ENCODE results near the gene POMT1. TPM values are rescaled to one million over a fixed set of nuclear protein-coding genes. Genes with fewer than 3 reads are reported as not detected.

The POMT1 gene
- total RNA-seq, 2 donors from 2014 or later, result 51.3 to 73.7 TPM

DNA sequence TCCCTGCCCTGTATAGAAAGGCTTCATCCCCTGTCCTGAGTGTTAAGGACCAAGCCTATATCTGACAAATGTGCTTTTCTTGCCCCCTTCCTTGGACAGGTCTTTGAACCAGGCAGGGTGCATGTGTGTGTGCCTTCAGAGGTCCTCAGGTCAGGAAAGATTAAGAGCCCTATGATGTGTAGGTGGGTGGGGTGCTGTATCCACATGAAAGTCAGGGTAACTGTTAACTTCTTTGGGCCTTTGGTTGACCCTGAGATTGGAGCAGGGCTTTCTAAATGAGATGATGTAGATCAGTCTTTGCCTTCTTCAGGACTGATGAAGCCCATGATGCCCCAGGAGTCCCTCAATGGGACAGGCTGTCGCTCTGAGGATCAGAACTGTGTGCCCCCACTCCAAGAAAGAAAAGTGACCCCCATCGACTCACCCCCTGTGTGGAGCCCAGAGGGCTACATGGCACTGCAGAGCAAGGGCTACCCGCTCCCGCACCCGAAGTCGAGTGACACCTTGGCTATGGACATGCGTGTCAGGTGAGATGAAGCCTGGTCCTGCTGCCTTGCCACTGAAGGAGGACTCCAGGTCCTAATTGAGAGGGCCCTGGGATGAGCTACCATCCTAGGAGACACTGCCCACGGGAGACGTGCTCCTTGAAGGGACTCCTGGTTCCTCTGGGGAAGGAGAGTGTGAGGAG lies 29.4 kb upstream of the POMT1 start:
- Mint-ChIP-seq H3K27me3 (no peaks in the 10 kb centered on the region), H3K4me3 (no peak overlapping the region), H3K4me1 (no peaks in the 10 kb centered on the region), H3K9me3 (no peaks in the 10 kb centered on the region), H3K36me3 (ENCODE audit: low read depth) (peaks cover 95% of the 10 kb centered on the region), H3K27ac (peak overlapping the region; percentile 53)
- ATAC-seq (replicated peaks), result no peak

- no peaks in the 10 kb centered on the region for H3K27me3 Mint-ChIP-seq
- H3K27ac Mint-ChIP-seq, result peak overlapping the region; percentile 53
- no peak for ATAC-seq (replicated peaks)
- no peak overlapping the region for H3K4me3 Mint-ChIP-seq
- H3K4me1 Mint-ChIP-seq, result no peaks in the 10 kb centered on the region
- no peaks in the 10 kb centered on the region for H3K9me3 Mint-ChIP-seq
- H3K36me3 Mint-ChIP-seq (ENCODE audit: low read depth), result peaks cover 95% of the 10 kb centered on the region
Measured at GRCh38 chr9:131473891-131474290, 28.8 kb upstream of the POMT1 start.

DNA sequence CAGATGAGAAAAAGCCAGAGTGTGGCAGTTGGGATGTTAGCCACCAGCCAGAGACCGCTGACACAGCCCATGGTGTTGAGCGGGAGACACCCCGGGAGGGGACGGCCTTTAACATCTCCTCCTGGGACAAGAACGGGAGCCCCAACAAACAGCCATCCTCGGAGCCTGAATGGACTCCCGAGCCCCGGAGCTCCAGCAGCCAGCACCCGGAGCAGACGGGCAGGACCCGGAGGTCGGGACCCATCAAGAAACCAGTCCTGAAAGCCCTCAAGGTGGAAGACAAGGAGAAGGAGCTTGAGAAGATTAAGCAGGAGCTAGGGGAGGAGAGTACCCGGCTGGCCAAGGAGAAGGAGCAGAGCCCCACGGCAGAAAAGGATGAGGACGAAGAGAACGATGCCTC lies 28.0 kb upstream of the POMT1 start:
- H3K36me3 Mint-ChIP-seq (ENCODE audit: low read depth), result peaks cover 95% of the 10 kb centered on the region
- no peaks in the 10 kb centered on the region for H3K9me3 Mint-ChIP-seq
- no peak overlapping the region for H3K27ac Mint-ChIP-seq
- no peak for ATAC-seq (replicated peaks)
- no peaks in the 10 kb centered on the region for H3K27me3 Mint-ChIP-seq
- H3K4me3 Mint-ChIP-seq, result no peak overlapping the region
- no peaks in the 10 kb centered on the region for H3K4me1 Mint-ChIP-seq

DNA sequence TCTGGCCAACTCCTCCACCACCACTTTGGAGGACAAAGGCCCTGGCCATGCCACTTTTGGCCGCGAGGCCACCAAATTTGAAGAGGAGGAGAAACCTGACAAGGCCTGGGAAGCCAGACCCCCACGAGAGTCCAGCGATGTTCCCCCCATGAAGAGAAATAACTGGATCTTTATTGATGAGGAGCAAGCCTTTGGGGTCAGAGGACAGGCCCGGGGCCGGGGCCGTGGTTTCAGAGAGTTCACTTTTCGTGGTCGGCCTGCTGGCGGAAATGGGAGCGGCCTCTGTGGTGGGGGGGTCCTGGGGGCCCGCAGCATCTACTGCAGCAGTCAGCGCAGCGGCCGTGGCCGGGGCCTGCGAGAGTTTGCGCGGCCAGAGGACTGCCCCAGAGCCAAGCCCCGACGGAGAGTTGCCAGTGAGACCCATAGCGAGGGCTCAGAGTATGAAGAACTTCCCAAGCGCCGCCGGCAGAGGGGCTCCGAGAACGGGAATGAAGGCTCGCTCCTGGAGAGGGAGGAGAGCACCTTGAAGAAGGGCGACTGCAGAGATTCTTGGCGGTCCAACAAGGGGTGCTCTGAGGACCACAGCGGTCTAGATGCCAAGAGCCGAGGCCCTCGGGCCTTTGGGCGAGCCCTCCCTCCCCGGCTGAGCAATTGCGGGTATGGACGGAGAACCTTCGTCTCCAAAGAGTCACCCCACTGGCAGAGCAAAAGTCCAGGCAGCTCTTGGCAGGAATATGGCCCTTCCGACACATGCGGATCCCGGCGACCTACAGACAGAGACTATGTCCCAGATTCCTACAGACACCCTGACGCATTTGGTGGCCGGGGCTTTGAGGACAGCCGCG lies 27.4 kb upstream of the POMT1 start:
- no peak overlapping the region for H3K27ac Mint-ChIP-seq

DNA sequence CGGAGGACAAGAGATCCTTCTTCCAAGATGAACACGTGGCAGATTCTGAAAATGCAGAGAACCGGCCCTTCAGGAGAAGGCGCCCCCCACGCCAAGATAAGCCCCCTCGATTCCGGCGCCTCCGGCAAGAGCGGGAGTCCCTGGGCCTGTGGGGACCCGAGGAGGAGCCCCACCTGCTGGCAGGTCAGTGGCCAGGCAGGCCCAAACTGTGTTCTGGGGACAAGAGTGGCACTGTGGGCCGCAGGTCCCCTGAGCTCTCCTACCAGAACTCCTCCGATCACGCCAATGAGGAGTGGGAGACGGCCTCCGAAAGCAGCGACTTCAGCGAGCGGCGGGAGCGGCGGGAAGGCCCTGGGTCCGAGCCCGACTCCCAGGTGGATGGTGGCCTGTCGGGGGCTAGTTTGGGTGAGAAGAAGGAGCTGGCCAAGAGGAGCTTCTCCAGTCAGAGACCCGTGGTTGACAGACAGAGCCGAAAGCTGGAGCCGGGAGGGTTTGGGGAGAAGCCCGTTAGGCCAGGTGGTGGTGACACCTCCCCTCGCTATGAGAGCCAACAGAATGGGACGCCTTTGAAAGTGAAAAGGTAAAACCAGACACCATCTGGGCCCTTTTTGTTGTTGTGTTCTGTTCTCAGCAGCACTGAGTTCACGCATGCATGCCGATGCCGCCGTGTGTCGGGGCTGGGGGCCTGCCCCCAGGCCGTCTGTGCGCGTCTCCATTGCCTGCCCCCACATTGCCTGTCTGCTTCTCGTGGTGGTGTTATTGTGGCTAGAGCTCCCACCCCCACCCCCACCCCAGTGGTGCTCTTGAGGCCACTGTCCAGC lies 26.6 kb upstream of the POMT1 start:
- Mint-ChIP-seq H3K36me3 (ENCODE audit: low read depth) (peaks cover 95% of the 10 kb centered on the region), H3K27ac (no peak overlapping the region), H3K9me3 (no peaks in the 10 kb centered on the region), H3K27me3 (no peaks in the 10 kb centered on the region), H3K4me3 (no peak overlapping the region), H3K4me1 (no peaks in the 10 kb centered on the region)
- ATAC-seq (replicated peaks), result no peak

More for the DNA sequence above, 27.4 kb upstream of the POMT1 start:
- Mint-ChIP-seq H3K4me1 (no peaks in the 10 kb centered on the region), H3K36me3 (ENCODE audit: low read depth) (peaks cover 95% of the 10 kb centered on the region), H3K27me3 (no peaks in the 10 kb centered on the region), H3K4me3 (no peak overlapping the region), H3K9me3 (no peaks in the 10 kb centered on the region)
- no peak for ATAC-seq (replicated peaks)

GRCh38 chr9:131476777-131477345 lies 25.9 kb upstream of the POMT1 start:
- Mint-ChIP-seq H3K36me3 (ENCODE audit: low read depth) (peaks cover 95% of the 10 kb centered on the region), H3K4me1 (no peaks in the 10 kb centered on the region), H3K27me3 (no peaks in the 10 kb centered on the region), H3K9me3 (no peaks in the 10 kb centered on the region), H3K27ac (no peak overlapping the region), H3K4me3 (no peak overlapping the region)
- ATAC-seq (replicated peaks), result no peak

DNA sequence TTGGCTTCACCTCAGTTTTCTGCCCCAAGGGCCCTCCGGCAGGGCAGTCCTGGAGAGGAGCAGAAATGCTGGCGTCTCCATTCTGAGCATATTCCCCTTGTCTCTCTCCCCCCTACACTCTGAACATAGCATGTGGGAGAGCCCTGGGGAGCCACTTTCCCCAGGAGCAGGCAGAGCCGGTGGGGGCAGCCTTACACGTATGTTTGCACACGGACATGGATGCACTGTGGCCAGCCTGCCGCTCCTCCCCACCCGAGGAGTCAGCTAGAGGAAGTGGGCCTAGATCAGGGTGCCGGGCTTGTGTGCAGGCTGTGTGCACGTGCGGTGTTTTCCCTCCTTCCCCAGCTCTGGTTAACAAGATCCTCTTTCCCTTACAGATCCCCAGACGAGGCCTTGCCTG lies 25.4 kb upstream of the POMT1 start:
- H3K9me3 Mint-ChIP-seq, result no peaks in the 10 kb centered on the region
- no peak overlapping the region for H3K4me3 Mint-ChIP-seq
- H3K36me3 Mint-ChIP-seq (ENCODE audit: low read depth), result peaks cover 95% of the 10 kb centered on the region
- no peaks in the 10 kb centered on the region for H3K4me1 Mint-ChIP-seq
- no peak for ATAC-seq (replicated peaks)
- no peaks in the 10 kb centered on the region for H3K27me3 Mint-ChIP-seq
- H3K27ac Mint-ChIP-seq, result peak overlapping the region; percentile 30

DNA sequence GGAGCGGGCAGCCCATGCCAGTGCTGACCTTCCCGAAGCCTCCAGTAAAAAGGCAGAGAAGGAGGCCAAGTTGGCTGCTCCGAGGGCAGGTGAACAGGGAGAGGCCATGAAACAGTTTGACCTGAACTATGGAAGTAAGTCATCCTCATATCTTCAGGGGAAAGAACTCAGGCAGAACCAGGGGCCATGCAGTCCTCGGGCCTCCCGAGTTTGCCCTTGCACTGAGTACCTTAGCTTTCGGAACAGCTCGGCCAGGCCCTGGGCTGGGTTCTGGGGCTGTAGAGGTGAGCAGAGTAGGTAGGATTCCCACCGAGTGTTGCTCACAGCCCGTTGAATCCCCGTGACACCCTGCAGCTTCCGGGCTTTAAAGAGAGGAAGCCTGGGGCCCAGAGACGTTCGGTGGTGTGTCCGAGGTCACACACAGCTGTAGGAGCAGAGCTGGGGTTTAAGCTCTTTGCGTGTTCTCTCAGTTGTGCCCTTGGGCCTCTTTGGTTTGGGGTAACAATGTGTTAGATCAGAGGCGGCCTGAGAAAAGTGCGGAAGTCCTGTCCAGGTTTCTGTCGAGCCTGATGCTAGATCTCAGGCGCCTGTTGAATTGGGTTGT lies 24.8 kb upstream of the POMT1 start:
- ATAC-seq (replicated peaks), result no peak
- Mint-ChIP-seq H3K4me1 (no peaks in the 10 kb centered on the region), H3K9me3 (no peaks in the 10 kb centered on the region), H3K27me3 (no peaks in the 10 kb centered on the region), H3K4me3 (no peak overlapping the region), H3K36me3 (ENCODE audit: low read depth) (peaks cover 95% of the 10 kb centered on the region), H3K27ac (peak overlapping the region; percentile 66)

DNA sequence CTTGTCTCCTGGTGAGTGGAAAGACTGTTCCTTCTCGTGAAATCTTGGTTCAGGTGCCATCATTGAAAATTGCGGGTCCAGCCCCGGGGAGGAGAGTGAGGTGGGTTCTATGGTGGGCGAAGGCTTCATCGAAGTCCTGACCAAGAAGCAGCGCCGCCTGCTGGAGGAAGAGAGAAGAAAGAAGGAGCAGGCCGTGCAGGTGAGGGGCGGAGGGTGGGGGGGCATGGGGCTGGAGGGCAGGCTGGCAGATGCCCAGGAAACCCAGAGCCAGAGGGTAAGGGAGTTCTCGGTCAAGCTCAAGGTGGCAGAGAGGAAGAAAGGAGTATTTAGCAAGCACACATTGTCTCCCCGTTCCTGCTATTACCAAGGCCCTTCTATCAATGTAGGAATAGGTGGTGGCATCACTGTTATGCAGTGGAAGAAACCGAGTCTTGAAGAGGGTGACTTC lies 24.3 kb upstream of the POMT1 start:
- Mint-ChIP-seq H3K9me3 (no peaks in the 10 kb centered on the region), H3K4me3 (no peak overlapping the region), H3K27me3 (no peaks in the 10 kb centered on the region), H3K4me1 (no peaks in the 10 kb centered on the region), H3K27ac (peak overlapping the region; percentile 66), H3K36me3 (ENCODE audit: low read depth) (peaks cover 95% of the 10 kb centered on the region)
- peak; percentile 50 for ATAC-seq (replicated peaks)

DNA sequence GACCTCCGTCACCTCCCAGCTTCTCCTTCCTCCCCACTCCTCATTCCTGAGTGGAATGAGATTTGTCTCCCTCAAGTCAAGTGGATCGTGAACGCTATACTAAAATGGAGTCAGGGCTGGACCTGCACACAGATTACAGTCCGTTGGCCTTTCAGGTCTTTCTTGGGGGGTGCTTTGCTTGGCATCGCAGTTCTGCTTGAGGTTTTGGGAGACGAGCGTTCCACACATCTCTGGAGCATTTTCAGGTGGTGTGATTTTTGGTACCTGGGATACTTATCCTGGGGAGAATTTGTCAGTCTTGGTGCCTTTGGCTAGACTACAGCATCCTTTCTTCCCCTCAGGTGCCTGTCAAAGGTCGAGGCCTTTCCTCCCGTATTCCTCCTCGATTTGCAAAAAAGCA lies 23.8 kb upstream of the POMT1 start:
- Mint-ChIP-seq H3K4me3 (no peak overlapping the region), H3K9me3 (no peaks in the 10 kb centered on the region), H3K4me1 (no peaks in the 10 kb centered on the region), H3K27me3 (no peaks in the 10 kb centered on the region), H3K36me3 (ENCODE audit: low read depth) (peaks cover 95% of the 10 kb centered on the region), H3K27ac (no peak overlapping the region)
- no peak for ATAC-seq (replicated peaks)

DNA sequence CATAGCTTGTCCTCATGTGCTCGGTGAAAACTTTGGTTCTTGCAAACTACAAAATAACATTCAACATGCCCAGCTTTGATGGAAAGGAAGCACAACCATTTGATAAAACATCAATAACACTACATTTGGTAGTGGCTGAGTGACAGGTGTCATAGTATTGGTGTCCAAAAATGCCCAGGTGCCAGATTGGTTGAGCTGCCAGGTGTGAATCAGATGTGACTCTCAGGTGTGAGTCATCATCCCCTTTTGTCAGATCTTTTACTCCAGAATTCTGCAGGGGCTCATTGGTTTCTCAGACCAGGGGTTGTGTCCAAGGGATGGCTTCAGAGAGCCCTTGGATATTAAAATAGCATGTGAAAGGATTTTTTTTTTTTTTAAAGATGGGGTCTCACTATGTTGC lies 22.5 kb upstream of the POMT1 start:
- no peaks in the 10 kb centered on the region for H3K27me3 Mint-ChIP-seq
- peaks cover 95% of the 10 kb centered on the region for H3K36me3 Mint-ChIP-seq (ENCODE audit: low read depth)
- H3K4me3 Mint-ChIP-seq, result no peak overlapping the region
- no peaks in the 10 kb centered on the region for H3K9me3 Mint-ChIP-seq
- H3K27ac Mint-ChIP-seq, result no peak overlapping the region
- no peaks in the 10 kb centered on the region for H3K4me1 Mint-ChIP-seq
- ATAC-seq (replicated peaks), result peak; percentile 69

- no peaks in the 10 kb centered on the region for H3K27me3 Mint-ChIP-seq
- peak overlapping the region; percentile 34 for H3K27ac Mint-ChIP-seq
- no peaks in the 10 kb centered on the region for H3K4me1 Mint-ChIP-seq
- H3K4me3 Mint-ChIP-seq, result no peak overlapping the region
- peaks cover 99% of the 10 kb centered on the region for H3K36me3 Mint-ChIP-seq (ENCODE audit: low read depth)
- H3K9me3 Mint-ChIP-seq, result no peaks in the 10 kb centered on the region
- no peak for ATAC-seq (replicated peaks)
Measured at GRCh38 chr9:131481441-131482342, 21.0 kb upstream of the POMT1 start.

GRCh38 chr9:131482343-131483006 lies 20.2 kb upstream of the POMT1 start:
- no peak overlapping the region for H3K4me3 Mint-ChIP-seq
- H3K4me1 Mint-ChIP-seq, result no peaks in the 10 kb centered on the region
- no peak for ATAC-seq (replicated peaks)
- H3K27me3 Mint-ChIP-seq, result no peaks in the 10 kb centered on the region
- peak overlapping the region; percentile 34 for H3K27ac Mint-ChIP-seq
- H3K9me3 Mint-ChIP-seq, result no peaks in the 10 kb centered on the region
- peaks cover 100% of the 10 kb centered on the region for H3K36me3 Mint-ChIP-seq (ENCODE audit: low read depth)

Measured in activated T-helper 17 cell treated with anti-CD3 and anti-CD28 coated beads, Interleukin-2, amount 50 U/mL, for 72 hours (primary cell).